Dermis microvascular lymphatic vessel endothelial cell (primary cell): ENCODE measurements around the gene ANKRD12. TPM values are rescaled to one million over a fixed set of nuclear protein-coding genes. Genes with fewer than 3 reads are reported as not detected.

ENCODE experiments used
- DNase-seq, 2 donors: peaks; one replicate each; pipeline versions ENCODE4 v3.0.0 to v3.0.0-alpha.2; 2010; ENCODE audit warnings: low read depth in 2 of 2
- total RNA-seq: library from RNA; depleted of rRNA; stranded (reverse); fragments of >200 nt; gene quantifications from 2 replicates; pipeline ENCODE4 v1.2.1, GENCODE V29; 2014

The ANKRD12 gene
- total RNA-seq, 1 donor from 2014 or later = 14.0 TPM

GRCh38 chr18:9290156-9290555 lies 153.6 kb downstream of the ANKRD12 start:
- DNase-seq = peak in 1 of 2 donors; percentile 60

DNA sequence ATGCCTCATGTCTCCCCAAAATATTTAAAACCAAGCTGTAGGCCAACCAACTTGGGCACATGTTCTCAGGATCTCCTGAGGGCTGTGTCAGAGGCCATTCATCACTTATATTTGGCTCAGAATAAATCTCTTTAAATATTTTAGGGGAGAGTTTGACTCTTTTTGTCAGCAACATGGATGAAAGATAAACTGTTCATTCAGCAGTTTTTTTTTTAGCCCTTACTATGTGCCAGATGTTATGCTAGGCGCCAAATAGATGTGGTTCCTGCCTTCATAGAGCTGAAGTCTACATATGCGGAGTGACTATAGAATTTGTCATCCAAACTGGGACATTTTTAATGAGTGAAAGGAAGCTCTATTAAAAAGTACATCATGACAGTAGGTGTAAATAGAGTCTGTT lies 155.5 kb downstream of the ANKRD12 start:
- DNase-seq = no peak

DNA sequence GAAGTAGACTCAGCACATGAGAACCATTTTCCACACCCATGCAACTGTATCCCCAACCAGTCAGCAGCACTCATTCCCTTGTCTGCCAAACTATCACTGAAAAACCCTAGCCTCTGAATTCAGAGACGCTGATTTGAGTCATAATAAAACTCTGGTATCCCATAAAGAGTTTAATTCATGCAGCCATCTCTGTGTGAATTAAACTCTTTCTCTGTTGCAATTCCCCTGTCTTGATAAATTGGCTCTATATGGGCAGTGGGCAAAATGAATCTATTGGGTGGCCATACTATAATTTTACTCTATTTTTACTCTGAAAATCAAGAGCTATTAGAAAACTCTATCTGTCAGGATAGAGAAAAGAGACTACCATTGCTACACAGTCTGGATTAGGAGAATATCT lies 157.4 kb downstream of the ANKRD12 start:
- DNase-seq = no peak

- DNase-seq = no peak
These were observed 159.8 kb downstream of the ANKRD12 start for GRCh38 chr18:9296233-9297006.

- DNase-seq = no peak
These were observed 160.4 kb downstream of the ANKRD12 start for GRCh38 chr18:9297007-9297393.

DNA sequence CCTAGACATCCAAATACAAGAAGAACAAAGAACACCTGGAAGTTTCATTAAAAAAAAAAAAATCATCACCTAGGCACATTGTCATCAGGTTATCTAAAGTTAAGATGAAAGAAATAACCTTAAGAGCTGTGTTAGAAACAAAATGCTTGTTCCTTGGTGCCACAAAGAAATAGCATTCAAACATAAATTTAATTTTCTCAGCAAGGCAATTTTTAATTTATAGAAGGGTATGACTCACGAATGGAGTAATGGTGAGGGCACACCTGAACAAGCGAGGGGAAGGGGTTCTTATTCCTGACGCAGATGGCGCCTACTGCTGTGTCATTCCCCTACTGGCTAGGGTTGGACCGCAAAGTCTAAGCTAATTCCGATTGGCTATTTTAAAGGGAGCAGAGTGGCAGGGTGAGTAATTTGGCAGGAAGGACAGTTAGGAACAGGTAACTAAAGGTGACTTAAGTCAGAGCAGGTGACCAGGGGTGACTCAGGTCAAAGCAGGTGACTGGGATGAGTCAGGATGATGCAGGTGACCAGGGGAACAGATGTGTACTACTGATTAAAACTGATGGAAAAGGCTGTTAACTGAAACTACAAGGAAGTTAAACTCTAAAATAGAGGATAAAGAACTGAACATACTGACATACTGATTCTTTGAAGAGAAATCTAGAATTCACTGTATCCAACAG lies 167.9 kb downstream of the ANKRD12 start:
- DNase-seq = no peak

GRCh38 chr18:9319333-9319732 lies 182.8 kb downstream of the ANKRD12 start:
- DNase-seq = no peak

GRCh38 chr18:9321017-9321452 lies 184.5 kb downstream of the ANKRD12 start:
- peak in 1 of 2 donors; percentile 92 for DNase-seq

DNA sequence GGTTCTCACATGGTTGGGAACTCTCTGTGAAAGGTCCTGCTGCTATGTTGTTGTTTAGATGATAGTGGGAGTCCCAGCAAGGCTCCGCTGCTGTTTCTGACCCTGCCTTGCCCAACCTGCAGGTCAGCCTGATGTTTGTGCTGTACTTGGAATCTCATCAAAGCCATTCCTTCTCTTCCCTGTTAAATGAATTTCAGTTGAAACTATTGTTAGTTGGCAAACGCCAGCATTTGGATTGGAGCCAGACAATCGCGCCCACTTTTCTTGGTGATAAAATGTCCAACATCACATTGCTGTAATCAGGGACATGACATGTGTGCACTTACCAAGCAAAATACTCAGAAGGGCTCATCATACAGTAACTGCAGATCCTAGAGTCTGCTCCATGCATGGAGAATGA lies 185.2 kb downstream of the ANKRD12 start:
- DNase-seq = peak; percentile 33 to 70

DNA sequence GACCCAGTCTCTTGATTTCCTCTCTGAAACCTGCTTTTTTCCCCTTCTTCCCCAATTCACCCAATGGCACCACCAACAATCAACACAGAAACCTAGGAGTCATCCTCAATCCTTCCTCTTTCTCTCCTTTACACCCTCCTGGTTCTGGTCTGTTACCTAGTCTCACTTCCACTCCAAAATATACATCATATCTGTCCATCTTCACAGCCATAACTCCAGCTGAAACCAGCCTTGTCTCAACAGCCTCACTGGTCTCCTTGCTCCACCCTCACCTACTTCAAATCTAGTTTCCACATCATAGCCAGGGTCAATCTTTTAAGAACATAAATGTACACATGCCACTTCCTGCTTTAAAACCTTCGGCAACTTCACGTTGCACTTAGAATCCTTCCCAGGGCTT lies 186.2 kb downstream of the ANKRD12 start:
- no peak for DNase-seq

DNA sequence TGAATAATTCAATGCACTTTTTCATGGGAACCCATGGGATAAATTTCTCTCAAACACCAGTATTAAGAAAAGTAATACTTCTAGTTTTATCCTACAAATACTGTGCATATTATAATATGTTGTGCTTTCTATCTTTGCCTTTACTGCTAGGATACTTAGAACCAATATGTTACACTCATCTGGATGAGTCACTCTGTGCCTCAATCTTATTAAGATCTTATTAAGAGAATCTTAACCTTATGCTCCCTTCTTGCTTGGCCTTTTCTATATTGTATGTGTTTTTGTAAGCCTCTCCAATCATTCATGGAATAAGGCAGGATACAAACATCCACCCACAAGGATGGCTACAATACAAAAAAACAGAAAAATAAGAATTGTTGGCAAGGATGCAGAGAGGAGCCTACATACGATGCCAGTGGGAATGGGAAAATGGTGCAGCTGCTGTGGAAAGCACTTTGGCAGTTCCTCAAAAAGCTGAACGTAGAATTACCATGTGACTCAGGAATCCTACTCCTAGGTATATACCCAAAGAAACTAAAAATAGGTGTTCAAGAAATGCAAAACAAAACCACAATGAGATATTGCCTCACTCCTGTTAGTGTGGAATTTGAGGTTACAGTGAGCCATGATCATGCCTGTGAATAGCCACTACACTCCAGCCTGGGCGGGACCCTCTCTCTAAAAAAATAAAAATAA lies 187.3 kb downstream of the ANKRD12 start:
- peak in 1 of 2 donors; percentile 78 for DNase-seq

DNA sequence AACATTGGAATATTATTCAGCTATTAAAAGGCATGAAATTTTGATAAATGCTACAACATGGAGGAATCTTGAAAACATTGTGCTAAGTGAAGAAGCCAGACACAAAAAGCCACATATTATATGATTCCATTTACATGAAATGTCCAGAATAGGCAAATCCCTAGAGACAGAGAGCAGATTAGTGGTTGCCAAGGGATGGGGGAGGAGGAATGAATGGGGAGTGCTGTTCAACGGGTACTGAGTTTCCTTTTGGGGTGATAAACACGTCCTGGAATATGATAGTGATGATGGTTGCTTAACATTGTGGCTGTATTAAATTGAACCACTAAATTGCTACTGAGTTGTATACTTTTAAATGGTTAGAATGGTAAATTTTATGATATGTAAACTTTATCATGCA lies 189.1 kb downstream of the ANKRD12 start:
- no peak for DNase-seq

DNA sequence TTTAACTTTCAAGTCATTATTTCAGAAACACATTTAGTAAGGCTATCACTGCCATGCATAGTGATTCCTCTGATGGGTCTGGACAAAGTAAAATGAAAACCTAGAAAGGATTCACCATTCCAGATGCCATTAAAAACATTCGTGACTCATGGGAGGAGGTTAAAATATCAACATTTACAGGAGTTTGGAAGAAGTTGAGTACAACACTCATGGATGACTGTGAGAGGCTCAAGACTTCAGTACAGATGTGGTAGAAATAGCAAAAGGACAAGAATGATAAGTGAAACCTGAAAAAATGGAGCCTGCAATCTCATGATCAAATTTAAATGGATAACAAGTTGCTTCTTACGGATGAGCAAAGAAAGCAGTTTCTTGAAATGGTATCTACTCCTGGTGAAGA lies 192.2 kb downstream of the ANKRD12 start:
- no peak for DNase-seq

- DNase-seq = no peak
These were observed 192.9 kb downstream of the ANKRD12 start for GRCh38 chr18:9329471-9329870.

DNA sequence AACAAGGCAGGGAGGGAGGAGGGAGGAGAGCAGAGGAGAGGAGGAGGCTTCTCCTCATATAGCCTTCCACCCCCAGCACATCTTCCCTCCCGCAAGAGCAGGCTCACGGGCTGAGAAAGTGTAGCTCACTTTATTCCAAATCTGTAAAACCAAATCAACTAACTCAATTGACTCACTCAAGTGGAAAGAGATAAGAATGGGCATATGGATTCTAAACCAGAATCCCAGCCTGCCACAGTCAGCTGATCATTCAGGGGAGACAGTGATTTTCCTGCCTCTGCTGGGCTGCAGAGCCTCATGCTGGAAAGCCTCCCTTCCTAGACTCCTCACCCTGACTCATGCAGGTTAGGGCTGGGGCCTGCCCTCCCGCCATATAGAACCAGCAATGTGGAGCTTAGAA lies 193.8 kb downstream of the ANKRD12 start:
- no peak for DNase-seq

GRCh38 chr18:9333441-9334328 lies 197.1 kb downstream of the ANKRD12 start:
- DNase-seq = peak in 1 of 2 donors; percentile 71

DNA sequence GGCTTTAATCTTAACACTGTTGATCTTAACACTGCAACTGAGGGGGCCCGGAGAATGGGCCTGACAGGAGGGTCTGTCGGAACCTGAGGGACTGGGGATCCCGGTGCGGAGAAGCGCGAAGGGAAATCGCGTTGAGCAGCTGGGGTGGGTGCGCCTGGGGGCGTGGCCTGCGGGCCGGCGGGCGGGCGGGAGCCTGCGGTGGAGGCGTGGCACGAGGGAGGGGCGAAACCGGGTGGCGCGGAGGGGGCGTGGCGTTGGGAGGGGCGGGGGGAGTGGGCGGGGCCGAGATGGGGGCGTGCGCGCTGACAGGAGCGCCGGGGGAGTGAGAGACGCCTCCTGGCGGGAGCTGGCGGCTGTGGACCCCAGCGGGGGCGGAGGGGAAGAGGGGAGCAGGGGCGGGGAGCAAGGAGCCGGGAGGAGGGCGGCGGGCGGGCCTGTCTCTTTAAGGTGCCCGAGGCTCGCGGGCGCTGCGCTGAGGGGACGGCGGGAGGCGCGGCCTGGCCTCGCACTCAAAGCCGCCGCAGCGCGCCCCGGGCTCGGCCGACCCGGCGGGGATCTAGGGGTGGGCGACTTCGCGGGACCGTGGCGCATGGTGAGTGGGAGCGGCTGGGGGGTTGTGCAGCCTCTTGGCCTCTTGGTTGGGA lies 197.9 kb downstream of the ANKRD12 start, which contains the start of gene TWSG1:
Gene TWSG1, plus strand, starts transcription at position 445 of the 644 bp plus-strand sequence. CDS start 2,457 bp downstream, outside the sequence.
- DNase-seq = peak; percentile 68 to 96

DNA sequence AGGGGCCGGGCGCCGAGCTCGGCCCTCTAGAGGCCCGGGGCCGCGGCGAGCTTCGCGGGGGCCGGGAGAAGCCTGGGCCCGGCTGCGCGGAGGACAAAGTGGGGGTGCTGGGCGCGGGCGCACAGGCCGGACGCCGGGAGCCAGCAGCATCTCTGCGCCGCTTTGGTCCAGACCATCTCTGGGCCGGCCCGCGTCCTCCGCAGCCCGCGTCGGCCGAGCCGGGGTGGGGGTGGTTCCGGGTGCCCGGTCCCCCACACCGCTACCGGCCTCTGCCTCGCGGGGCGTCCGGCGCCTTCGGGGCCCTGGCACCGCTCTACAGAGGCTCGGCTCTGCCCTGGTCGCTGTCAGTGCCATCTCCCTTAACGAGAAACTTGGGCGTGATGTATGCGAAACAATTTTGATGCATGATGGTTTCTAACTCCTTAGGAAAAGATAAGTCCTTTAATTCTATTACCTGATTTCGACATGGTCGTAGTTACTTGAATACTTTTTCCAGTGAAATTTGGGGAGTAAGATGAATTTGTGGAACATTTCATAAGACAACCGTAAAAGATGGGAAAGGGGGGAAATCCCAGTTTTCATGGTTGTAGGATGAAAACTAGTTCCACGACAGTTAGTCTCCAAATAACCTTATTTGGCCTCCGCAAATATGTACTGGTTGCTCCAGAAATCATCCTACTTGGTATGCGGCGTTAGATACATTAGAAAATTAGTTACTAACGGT lies 198.6 kb downstream of the ANKRD12 start:
- DNase-seq = peak in 1 of 2 donors; percentile 4
